ENCODE data around the gene JAG1. TPM values are rescaled to one million over a fixed set of nuclear protein-coding genes. Genes with fewer than 3 reads are reported as not detected.
A peak's percentile ranks its signal among the peaks of the same experiment; 100 is the strongest.

Gene JAG1
- total RNA-seq, 3 donors from 2014 or later (not counting 1 experiment from before 2014, with no cell fraction given) = 8.1 to 12.3 (median 8.7) TPM

GRCh38 chr20:10604865-10605440, 68.8 kb downstream of the JAG1 start:
- no CpG with 5 or more reads among the region's 2 CpGs for WGBS (ENCODE audit: insufficient coverage)

GRCh38 chr20:10603971-10604864, 69.6 kb downstream of the JAG1 start:
- Mint-ChIP-seq H3K4me1 (peaks cover 18 to 23% of the 10 kb centered on the region in 2 donors), H3K36me3 (peaks cover 9% of the 10 kb centered on the region), H3K9me3 (no peaks in the 10 kb centered on the region), H3K27me3 (ENCODE audit: low read depth in 2 of 2) (no peaks in the 10 kb centered on the region), H3K4me3 (no peak overlapping the region), H3K27ac (peak overlapping the region; percentile 6 to 27)
- H3K9me3 ChIP-seq (ENCODE audit: control insufficient read depth, insufficient read depth, low read length) = no peaks in the 10 kb centered on the region
- no peak overlapping the region for H3K27ac ChIP-seq (ENCODE audit: low read length)
- DNase-seq (no peak), ATAC-seq (no peak)
- WGBS (ENCODE audit: insufficient coverage) = 95% methylated on average over 8 of the region's 8 CpGs
- intact Hi-C loops (cut with micrococcal nuclease) = no loop called here
- H3K4me1 ChIP-seq (ENCODE audit: control insufficient read depth, insufficient read depth, low read length) = peaks cover 3% of the 10 kb centered on the region
- H3K27me3 ChIP-seq (ENCODE audit: control insufficient read depth, insufficient read depth, low read length) = no peaks in the 10 kb centered on the region
- TF ChIP-seq CTCF (IDR thresholded peaks at IDR 0.05) = no peak
- no peaks in the 10 kb centered on the region for H3K36me3 ChIP-seq (ENCODE audit: control insufficient read depth, insufficient read depth, low read length)
- H3K4me3 ChIP-seq (ENCODE audit: low read length) = no peak overlapping the region

More at GRCh38 chr20:10604865-10605440, 68.8 kb downstream of the JAG1 start:
- Histone ChIP-seq H3K36me3 (ENCODE audit: control insufficient read depth, insufficient read depth, low read length) (no peaks in the 10 kb centered on the region), H3K27me3 (ENCODE audit: control insufficient read depth, insufficient read depth, low read length) (no peaks in the 10 kb centered on the region), H3K9me3 (ENCODE audit: control insufficient read depth, insufficient read depth, low read length) (no peaks in the 10 kb centered on the region), H3K4me3 (ENCODE audit: low read length) (no peak overlapping the region), H3K4me1 (ENCODE audit: control insufficient read depth, insufficient read depth, low read length) (peaks cover 3% of the 10 kb centered on the region), H3K27ac (ENCODE audit: low read length) (no peak overlapping the region)
- Mint-ChIP-seq H3K27me3 (ENCODE audit: low read depth in 2 of 2) (no peaks in the 10 kb centered on the region), H3K9me3 (no peaks in the 10 kb centered on the region), H3K4me3 (no peak overlapping the region), H3K27ac (peak overlapping the region; percentile 42 to 45), H3K36me3 (peaks cover 9% of the 10 kb centered on the region), H3K4me1 (peaks cover 18 to 27% of the 10 kb centered on the region in 2 donors)
- TF ChIP-seq CTCF (IDR thresholded peaks at IDR 0.05) = no peak
- intact Hi-C loops (cut with micrococcal nuclease) = no loop called here
- no peak for ATAC-seq
- DNase-seq = no peak

- Histone ChIP-seq H3K36me3 (ENCODE audit: control insufficient read depth, insufficient read depth, low read length) (no peaks in the 10 kb centered on the region), H3K4me3 (ENCODE audit: low read length) (no peak overlapping the region), H3K9me3 (ENCODE audit: control insufficient read depth, insufficient read depth, low read length) (no peaks in the 10 kb centered on the region), H3K27ac (ENCODE audit: low read length) (no peak overlapping the region), H3K27me3 (ENCODE audit: control insufficient read depth, insufficient read depth, low read length) (no peaks in the 10 kb centered on the region), H3K4me1 (ENCODE audit: control insufficient read depth, insufficient read depth, low read length) (no peaks in the 10 kb centered on the region)
- peaks cover 9% of the 10 kb centered on the region for H3K36me3 Mint-ChIP-seq
- DNase-seq (no peak), ATAC-seq (no peak)
- peak overlapping the region; percentile 6 to 27 for H3K27ac Mint-ChIP-seq
- intact Hi-C loops (cut with micrococcal nuclease) = no loop called here
- 58% methylated on average over 3 of the region's 4 CpGs for WGBS (ENCODE audit: insufficient coverage)
- no peaks in the 10 kb centered on the region for H3K27me3 Mint-ChIP-seq (ENCODE audit: low read depth in 2 of 2)
- no peak for TF ChIP-seq CTCF (IDR thresholded peaks at IDR 0.05)
- H3K4me3 Mint-ChIP-seq = no peak overlapping the region
- H3K4me1 Mint-ChIP-seq = peaks cover 12 to 17% of the 10 kb centered on the region in 2 donors
- H3K9me3 Mint-ChIP-seq = no peaks in the 10 kb centered on the region
Measured at GRCh38 chr20:10603378-10603777, 70.4 kb downstream of the JAG1 start.
